WTC11 (cell line): ENCODE results near the gene RPEL1. TPM values are rescaled to one million over a fixed set of nuclear protein-coding genes. Genes with fewer than 3 reads are reported as not detected.

Experiments used
- ATAC-seq: fragments of 200-7000 bp; cut with Tn5 transposase; 2 replicates; pipeline ENCODE4 v1.10.0; 2021; ENCODE audit warnings: mild to moderate bottlenecking, moderate library complexity
- CTCF ChIA-PET: fragments of 300-600 bp; sonication (Branson Sonifier 250); formaldehyde crosslinking; loops from one replicate; lab custom pipeline; 2021; ENCODE audit warnings: antibody characterized with exemption; lab: Charles Lee
- POLR2A ChIA-PET: fragments of 350-600 bp; sonication (Branson Sonifier 250); formaldehyde crosslinking; loops from one replicate; lab custom pipeline; 2021; ENCODE audit warnings: antibody characterized with exemption; lab: Charles Lee
- DNase-seq: peaks from one replicate; pipeline ENCODE4 v3.0.0; 2021; ENCODE audit warnings: low spot score
- H3K27ac Mint-ChIP-seq: 2 replicates; pipeline ENCODE4 v1.8.0; 2021; ENCODE audit warnings: mixed read lengths
- H3K27me3 Mint-ChIP-seq: 2 replicates; pipeline ENCODE4 v1.8.0; 2021; ENCODE audit warnings: low read depth, mild to moderate bottlenecking, moderate library complexity, mixed read lengths
- H3K36me3 Mint-ChIP-seq: 2 replicates; pipeline ENCODE4 v1.8.0; 2021; ENCODE audit warnings: mixed read lengths
- H3K4me1 Mint-ChIP-seq: 2 replicates; pipeline ENCODE4 v1.8.0; 2022; ENCODE audit warnings: mixed read lengths
- H3K4me3 Mint-ChIP-seq: 2 replicates; pipeline ENCODE4 v1.8.0; 2021; ENCODE audit warnings: mild to moderate bottlenecking, moderate library complexity, mixed read lengths
- H3K9me3 Mint-ChIP-seq: 2 replicates; pipeline ENCODE4 v1.8.0; 2021; ENCODE audit warnings: mixed read lengths
- CBFB ChIP-seq: sonication (generic); formaldehyde crosslinking; IDR thresholded peaks from 2 replicates; pipeline ENCODE4 v1.8.1; 2022; ENCODE audit warnings: mild to moderate bottlenecking, low read depth, missing genetic modification reagents
- EMX1 ChIP-seq: fragments of 250-450 bp; sonication (Bioruptor Pico); IDR thresholded peaks from 2 replicates; pipeline ENCODE4 v1.8.0; 2021; ENCODE audit warnings: mild to moderate bottlenecking
- FOXP1 ChIP-seq: sonication (generic); formaldehyde crosslinking; IDR thresholded peaks from 2 replicates; pipeline ENCODE4 v1.8.0; 2022; ENCODE audit warnings: missing genetic modification reagents, mild to moderate bottlenecking, moderate library complexity, borderline replicate concordance
- GABPB1 ChIP-seq: sonication (generic); formaldehyde crosslinking; IDR thresholded peaks from 2 replicates; pipeline ENCODE4 v1.8.1; 2023; ENCODE audit warnings: mild to moderate bottlenecking, missing genetic modification reagents
- MYBL2 ChIP-seq: sonication (generic); formaldehyde crosslinking; IDR thresholded peaks from 2 replicates; pipeline ENCODE4 v1.8.1; 2023; ENCODE audit warnings: mild to moderate bottlenecking, moderate library complexity, missing genetic modification reagents
- TEAD1 ChIP-seq: sonication (generic); formaldehyde crosslinking; IDR thresholded peaks from 2 replicates; pipeline ENCODE4 v1.8.0; 2022; ENCODE audit warnings: mild to moderate bottlenecking, missing genetic modification reagents
- ZNF219 ChIP-seq: sonication (generic); formaldehyde crosslinking; IDR thresholded peaks from 2 replicates; pipeline ENCODE4 v1.8.0; 2023; ENCODE audit warnings: missing genetic modification reagents, mild to moderate bottlenecking, borderline replicate concordance
- total RNA-seq: library from RNA; stranded (reverse); gene quantifications from 3 replicates; pipeline ENCODE4 v1.2.3, GENCODE V29; 2021
- TF ChIP-seq, protein P1 (sequence below): sonication (generic); formaldehyde crosslinking; IDR thresholded peaks from 2 replicates; pipeline ENCODE4 v1.8.1; 2022; ENCODE audit warnings: low read depth, missing genetic modification reagents, borderline replicate concordance
- TF ChIP-seq, protein P2 (sequence below): sonication (generic); formaldehyde crosslinking; IDR thresholded peaks from 2 replicates; pipeline ENCODE4 v1.8.0; 2022; ENCODE audit warnings: mild to moderate bottlenecking, missing genetic modification reagents
- TF ChIP-seq, protein P3 (sequence below): fragments of 250-450 bp; sonication (Bioruptor Pico); IDR thresholded peaks from 2 replicates; pipeline ENCODE4 v2.1.2; 2022; ENCODE audit warnings: mild to moderate bottlenecking, moderate library complexity
- TF ChIP-seq, protein P4 (sequence below): sonication (generic); formaldehyde crosslinking; IDR thresholded peaks from 2 replicates; pipeline ENCODE4 v1.8.1; 2023; ENCODE audit warnings: mild to moderate bottlenecking, moderate library complexity, missing genetic modification reagents
- TF ChIP-seq, protein P5 (sequence below): sonication (generic); formaldehyde crosslinking; IDR thresholded peaks from 2 replicates; pipeline ENCODE4 v1.8.0; 2023; ENCODE audit warnings: missing genetic modification reagents, mild to moderate bottlenecking, borderline replicate concordance
- TF ChIP-seq, protein P6 (sequence below): sonication (generic); formaldehyde crosslinking; IDR thresholded peaks from 2 replicates; pipeline ENCODE4 v1.8.0; 2022; ENCODE audit warnings: mild to moderate bottlenecking, missing genetic modification reagents
- TF ChIP-seq, protein P7 (sequence below): sonication (generic); formaldehyde crosslinking; IDR thresholded peaks from 2 replicates; pipeline ENCODE4 v1.8.1; 2022; ENCODE audit warnings: missing genetic modification reagents, borderline replicate concordance
- TF ChIP-seq, protein P8 (sequence below): sonication (generic); formaldehyde crosslinking; IDR thresholded peaks from 2 replicates; pipeline ENCODE4 v1.8.0; 2022; ENCODE audit warnings: mild to moderate bottlenecking, missing genetic modification reagents

The RPEL1 gene
- total RNA-seq, 1 experiment from 2014 or later: 0.09 TPM

DNA sequence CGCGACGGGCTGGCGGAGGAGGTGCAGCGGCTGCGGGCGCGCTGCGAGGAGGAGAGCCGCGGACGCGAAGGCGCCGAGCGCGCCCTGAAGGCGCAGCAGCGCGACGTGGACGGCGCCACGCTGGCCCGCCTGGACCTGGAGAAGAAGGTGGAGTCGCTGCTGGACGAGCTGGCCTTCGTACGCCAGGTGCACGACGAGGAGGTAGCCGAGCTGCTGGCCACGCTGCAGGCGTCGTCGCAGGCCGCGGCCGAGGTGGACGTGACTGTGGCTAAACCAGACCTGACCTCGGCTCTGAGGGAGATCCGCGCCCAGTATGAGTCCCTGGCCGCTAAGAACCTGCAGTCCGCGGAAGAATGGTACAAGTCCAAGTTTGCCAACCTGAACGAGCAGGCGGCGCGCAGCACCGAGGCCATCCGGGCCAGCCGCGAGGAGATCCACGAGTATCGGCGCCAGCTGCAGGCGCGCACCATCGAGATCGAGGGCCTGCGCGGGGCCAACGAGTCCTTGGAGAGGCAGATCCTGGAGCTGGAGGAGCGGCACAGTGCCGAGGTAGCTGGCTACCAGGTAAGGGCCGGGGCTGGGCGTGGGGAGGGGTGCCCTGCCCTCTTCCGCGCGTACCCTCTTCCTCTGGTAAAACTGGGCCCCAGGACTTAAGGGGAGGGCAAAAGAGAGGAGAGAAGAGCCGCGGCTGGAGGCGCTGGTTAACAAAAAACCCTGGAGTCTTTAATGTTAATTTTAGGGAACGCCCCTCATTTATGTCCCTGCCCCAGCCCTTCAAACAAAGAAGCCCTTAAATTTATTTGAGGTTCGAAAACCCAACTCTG, 32.2 kb downstream of the RPEL1 start (continued):
- TF ChIP-seq FOXP1 (CRISPR knock-in tag) (peak; percentile 94), TEAD1 (CRISPR knock-in tag) (peak; percentile 5; the same call in 1 of the 2 replicates)
- TF ChIP-seq, protein P1, sequence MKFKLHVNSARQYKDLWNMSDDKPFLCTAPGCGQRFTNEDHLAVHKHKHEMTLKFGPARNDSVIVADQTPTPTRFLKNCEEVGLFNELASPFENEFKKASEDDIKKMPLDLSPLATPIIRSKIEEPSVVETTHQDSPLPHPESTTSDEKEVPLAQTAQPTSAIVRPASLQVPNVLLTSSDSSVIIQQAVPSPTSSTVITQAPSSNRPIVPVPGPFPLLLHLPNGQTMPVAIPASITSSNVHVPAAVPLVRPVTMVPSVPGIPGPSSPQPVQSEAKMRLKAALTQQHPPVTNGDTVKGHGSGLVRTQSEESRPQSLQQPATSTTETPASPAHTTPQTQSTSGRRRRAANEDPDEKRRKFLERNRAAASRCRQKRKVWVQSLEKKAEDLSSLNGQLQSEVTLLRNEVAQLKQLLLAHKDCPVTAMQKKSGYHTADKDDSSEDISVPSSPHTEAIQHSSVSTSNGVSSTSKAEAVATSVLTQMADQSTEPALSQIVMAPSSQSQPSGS (CRISPR knock-in tag): no peak
- TF ChIP-seq, protein P2, sequence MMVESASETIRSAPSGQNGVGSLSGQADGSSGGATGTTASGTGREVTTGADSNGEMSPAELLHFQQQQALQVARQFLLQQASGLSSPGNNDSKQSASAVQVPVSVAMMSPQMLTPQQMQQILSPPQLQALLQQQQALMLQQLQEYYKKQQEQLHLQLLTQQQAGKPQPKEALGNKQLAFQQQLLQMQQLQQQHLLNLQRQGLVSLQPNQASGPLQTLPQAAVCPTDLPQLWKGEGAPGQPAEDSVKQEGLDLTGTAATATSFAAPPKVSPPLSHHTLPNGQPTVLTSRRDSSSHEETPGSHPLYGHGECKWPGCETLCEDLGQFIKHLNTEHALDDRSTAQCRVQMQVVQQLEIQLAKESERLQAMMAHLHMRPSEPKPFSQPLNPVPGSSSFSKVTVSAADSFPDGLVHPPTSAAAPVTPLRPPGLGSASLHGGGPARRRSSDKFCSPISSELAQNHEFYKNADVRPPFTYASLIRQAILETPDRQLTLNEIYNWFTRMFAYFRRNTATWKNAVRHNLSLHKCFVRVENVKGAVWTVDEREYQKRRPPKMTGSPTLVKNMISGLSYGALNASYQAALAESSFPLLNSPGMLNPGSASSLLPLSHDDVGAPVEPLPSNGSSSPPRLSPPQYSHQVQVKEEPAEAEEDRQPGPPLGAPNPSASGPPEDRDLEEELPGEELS (CRISPR knock-in tag): 0 out of 2 replicates have a peak, but pooled peaks have one; percentile 2

DNA sequence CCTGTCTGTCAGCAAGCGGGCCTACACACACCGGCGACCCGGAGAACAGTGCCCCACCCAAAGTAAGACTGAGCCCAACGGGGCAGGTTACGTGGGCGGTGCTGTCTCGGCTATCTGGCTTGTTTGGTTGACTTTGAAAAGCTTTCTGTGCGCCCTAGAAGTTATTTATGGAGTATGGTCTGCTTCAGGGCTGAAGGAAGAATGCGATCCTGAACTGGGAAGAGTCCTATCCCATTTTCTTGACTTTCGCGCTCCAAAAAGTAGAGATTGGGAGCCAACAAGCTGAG, 32.8 kb downstream of the RPEL1 start:
- peak overlapping the region; percentile 64 for H3K4me3 Mint-ChIP-seq
- CTCF ChIA-PET: interaction anchor here (0.5 to 1.1 kb wide), 3 partner anchors 9 to 237 kb away, joined by 3 read pairs; no protein-coding TSS in a partner anchor
- peaks cover 72% of the 10 kb centered on the region for H3K27me3 Mint-ChIP-seq
- peaks cover 40% of the 10 kb centered on the region for H3K4me1 Mint-ChIP-seq
- no peaks in the 10 kb centered on the region for H3K36me3 Mint-ChIP-seq
- POLR2A ChIA-PET: interaction anchor here (0.6 kb wide), 1 partner anchor 310 kb away, joined by 3 read pairs; no protein-coding TSS in a partner anchor
- ATAC-seq: no peak
- no peak overlapping the region for H3K27ac Mint-ChIP-seq
- TF ChIP-seq, protein P3, sequence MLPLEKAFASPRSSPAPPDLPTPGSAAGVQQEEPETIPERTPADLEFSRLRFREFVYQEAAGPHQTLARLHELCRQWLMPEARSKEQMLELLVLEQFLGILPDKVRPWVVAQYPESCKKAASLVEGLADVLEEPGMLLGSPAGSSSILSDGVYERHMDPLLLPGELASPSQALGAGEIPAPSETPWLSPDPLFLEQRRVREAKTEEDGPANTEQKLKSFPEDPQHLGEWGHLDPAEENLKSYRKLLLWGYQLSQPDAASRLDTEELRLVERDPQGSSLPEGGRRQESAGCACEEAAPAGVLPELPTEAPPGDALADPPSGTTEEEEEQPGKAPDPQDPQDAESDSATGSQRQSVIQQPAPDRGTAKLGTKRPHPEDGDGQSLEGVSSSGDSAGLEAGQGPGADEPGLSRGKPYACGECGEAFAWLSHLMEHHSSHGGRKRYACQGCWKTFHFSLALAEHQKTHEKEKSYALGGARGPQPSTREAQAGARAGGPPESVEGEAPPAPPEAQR (CRISPR knock-in tag): no peak
- TF ChIP-seq ZNF219 (CRISPR knock-in tag) (0 out of 2 replicates have a peak, but pooled peaks have one; percentile 8), CBFB (0 out of 2 replicates have a peak, but pooled peaks have one; percentile 21)
- TF ChIP-seq, protein P4, sequence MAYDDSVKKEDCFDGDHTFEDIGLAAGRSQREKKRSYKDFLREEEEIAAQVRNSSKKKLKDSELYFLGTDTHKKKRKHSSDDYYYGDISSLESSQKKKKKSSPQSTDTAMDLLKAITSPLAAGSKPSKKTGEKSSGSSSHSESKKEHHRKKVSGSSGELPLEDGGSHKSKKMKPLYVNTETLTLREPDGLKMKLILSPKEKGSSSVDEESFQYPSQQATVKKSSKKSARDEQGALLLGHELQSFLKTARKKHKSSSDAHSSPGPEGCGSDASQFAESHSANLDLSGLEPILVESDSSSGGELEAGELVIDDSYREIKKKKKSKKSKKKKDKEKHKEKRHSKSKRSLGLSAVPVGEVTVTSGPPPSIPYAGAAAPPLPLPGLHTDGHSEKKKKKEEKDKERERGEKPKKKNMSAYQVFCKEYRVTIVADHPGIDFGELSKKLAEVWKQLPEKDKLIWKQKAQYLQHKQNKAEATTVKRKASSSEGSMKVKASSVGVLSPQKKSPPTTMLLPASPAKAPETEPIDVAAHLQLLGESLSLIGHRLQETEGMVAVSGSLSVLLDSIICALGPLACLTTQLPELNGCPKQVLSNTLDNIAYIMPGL (CRISPR knock-in tag): no peak
- DNase-seq: no peak
- no peaks in the 10 kb centered on the region for H3K9me3 Mint-ChIP-seq

DNA sequence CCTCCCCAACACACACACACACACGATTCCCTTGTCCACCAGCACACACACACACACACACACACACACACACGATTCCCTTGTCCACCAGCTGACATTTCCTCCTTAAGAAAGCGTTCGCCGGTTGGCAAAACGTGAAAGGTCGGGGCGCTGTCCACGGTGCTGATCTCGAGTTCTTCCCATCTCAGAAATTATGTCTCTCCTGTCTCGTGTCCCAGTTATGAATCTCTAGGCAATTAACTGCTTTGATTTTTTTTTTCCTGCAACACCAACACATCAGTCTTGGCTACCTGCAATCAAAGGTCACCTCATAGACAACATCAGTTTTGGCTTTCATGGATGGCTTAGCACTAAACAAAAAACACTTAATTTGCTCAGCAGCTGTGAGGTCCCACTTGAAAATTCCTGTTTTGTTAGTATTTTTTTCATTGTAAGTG, 33.2 kb downstream of the RPEL1 start:
- Mint-ChIP-seq H3K36me3 (no peaks in the 10 kb centered on the region), H3K4me1 (peaks cover 40% of the 10 kb centered on the region), H3K27ac (no peak overlapping the region), H3K9me3 (no peaks in the 10 kb centered on the region), H3K4me3 (peak overlapping the region; percentile 64), H3K27me3 (peaks cover 69% of the 10 kb centered on the region)
- ChIA-PET POLR2A (interaction anchor here (0.6 kb wide), 2 partner anchors 24 to 310 kb away, joined by 3 to 6 read pairs; no protein-coding TSS in a partner anchor), CTCF (interaction anchor here (0.5 to 1.1 kb wide), 3 partner anchors 9 to 71 kb away, joined by 3 read pairs; no protein-coding TSS in a partner anchor)
- DNase-seq (peak; percentile 71), ATAC-seq (no peak)
- TF ChIP-seq, protein P5, sequence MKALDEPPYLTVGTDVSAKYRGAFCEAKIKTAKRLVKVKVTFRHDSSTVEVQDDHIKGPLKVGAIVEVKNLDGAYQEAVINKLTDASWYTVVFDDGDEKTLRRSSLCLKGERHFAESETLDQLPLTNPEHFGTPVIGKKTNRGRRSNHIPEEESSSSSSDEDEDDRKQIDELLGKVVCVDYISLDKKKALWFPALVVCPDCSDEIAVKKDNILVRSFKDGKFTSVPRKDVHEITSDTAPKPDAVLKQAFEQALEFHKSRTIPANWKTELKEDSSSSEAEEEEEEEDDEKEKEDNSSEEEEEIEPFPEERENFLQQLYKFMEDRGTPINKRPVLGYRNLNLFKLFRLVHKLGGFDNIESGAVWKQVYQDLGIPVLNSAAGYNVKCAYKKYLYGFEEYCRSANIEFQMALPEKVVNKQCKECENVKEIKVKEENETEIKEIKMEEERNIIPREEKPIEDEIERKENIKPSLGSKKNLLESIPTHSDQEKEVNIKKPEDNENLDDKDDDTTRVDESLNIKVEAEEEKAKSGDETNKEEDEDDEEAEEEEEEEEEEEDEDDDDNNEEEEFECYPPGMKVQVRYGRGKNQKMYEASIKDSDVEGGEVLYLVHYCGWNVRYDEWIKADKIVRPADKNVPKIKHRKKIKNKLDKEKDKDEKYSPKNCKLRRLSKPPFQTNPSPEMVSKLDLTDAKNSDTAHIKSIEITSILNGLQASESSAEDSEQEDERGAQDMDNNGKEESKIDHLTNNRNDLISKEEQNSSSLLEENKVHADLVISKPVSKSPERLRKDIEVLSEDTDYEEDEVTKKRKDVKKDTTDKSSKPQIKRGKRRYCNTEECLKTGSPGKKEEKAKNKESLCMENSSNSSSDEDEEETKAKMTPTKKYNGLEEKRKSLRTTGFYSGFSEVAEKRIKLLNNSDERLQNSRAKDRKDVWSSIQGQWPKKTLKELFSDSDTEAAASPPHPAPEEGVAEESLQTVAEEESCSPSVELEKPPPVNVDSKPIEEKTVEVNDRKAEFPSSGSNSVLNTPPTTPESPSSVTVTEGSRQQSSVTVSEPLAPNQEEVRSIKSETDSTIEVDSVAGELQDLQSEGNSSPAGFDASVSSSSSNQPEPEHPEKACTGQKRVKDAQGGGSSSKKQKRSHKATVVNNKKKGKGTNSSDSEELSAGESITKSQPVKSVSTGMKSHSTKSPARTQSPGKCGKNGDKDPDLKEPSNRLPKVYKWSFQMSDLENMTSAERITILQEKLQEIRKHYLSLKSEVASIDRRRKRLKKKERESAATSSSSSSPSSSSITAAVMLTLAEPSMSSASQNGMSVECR (CRISPR knock-in tag): peak; percentile 89
- no peak for TF ChIP-seq EMX1 (CRISPR knock-in tag)
- TF ChIP-seq MYBL2: 0 out of 2 replicates have a peak, but pooled peaks have one; percentile 56
- TF ChIP-seq, protein P6, sequence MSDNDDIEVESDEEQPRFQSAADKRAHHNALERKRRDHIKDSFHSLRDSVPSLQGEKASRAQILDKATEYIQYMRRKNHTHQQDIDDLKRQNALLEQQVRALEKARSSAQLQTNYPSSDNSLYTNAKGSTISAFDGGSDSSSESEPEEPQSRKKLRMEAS (CRISPR knock-in tag): 0 out of 2 replicates have a peak, but pooled peaks have one; percentile 57
- TF ChIP-seq, protein P7, sequence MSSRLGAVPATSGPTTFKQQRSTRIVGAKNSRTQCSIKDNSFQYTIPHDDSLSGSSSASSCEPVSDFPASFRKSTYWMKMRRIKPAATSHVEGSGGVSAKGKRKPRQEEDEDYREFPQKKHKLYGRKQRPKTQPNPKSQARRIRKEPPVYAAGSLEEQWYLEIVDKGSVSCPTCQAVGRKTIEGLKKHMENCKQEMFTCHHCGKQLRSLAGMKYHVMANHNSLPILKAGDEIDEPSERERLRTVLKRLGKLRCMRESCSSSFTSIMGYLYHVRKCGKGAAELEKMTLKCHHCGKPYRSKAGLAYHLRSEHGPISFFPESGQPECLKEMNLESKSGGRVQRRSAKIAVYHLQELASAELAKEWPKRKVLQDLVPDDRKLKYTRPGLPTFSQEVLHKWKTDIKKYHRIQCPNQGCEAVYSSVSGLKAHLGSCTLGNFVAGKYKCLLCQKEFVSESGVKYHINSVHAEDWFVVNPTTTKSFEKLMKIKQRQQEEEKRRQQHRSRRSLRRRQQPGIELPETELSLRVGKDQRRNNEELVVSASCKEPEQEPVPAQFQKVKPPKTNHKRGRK: peak; percentile 72; the same call in 1 of the 2 replicates
- TF ChIP-seq, protein P8, sequence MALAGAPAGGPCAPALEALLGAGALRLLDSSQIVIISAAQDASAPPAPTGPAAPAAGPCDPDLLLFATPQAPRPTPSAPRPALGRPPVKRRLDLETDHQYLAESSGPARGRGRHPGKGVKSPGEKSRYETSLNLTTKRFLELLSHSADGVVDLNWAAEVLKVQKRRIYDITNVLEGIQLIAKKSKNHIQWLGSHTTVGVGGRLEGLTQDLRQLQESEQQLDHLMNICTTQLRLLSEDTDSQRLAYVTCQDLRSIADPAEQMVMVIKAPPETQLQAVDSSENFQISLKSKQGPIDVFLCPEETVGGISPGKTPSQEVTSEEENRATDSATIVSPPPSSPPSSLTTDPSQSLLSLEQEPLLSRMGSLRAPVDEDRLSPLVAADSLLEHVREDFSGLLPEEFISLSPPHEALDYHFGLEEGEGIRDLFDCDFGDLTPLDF: no peak
- 0 out of 2 replicates have a peak, but pooled peaks have one; percentile 19 for TF ChIP-seq GABPB1
